Caco-2 (cell line): ENCODE results near the gene NFE2L1. TPM values are rescaled to one million over a fixed set of nuclear protein-coding genes. Genes with fewer than 3 reads are reported as not detected.

Experiments
- BruUV-seq: library from RNA; stranded (reverse); fragments of 400-500 nt; replicated peaks from 2 replicates; lab custom pipeline; 2021; lab: Mats Ljungman, UMichigan
- CTCF ChIA-PET: fragments of 300-600 bp; sonication (Branson Sonifier 250); formaldehyde crosslinking; loops from one replicate; lab custom pipeline; 2022; ENCODE audit warnings: antibody characterized with exemption; lab: Charles Lee
- POLR2A ChIA-PET: fragments of 300-600 bp; sonication (Branson Sonifier 250); formaldehyde crosslinking; loops from one replicate; lab custom pipeline; 2022; ENCODE audit warnings: antibody characterized with exemption; lab: Charles Lee
- DNase-seq, 2 experiments: peaks; one replicate each; pipeline versions ENCODE4 v3.0.0 to v3.0.0-alpha.2; 2020 to 2022
- H3K27me3 ChIP-seq: replicated peaks from 2 replicates; pipeline ENCODE4 v1.6.0; 2011; ENCODE audit warnings: low read length; ENCODE audit not compliant: control insufficient read depth, insufficient read depth
- H3K36me3 ChIP-seq: 2 replicates; pipeline ENCODE4 v1.5.1; 2011; ENCODE audit warnings: low read length; ENCODE audit not compliant: control insufficient read depth, insufficient read depth
- H3K4me1 ChIP-seq: fragments of 250-450 bp; sonication (Bioruptor Pico); 2 replicates; pipeline ENCODE4 v1.5.1; 2020; ENCODE audit warnings: mild to moderate bottlenecking
- H3K4me3 ChIP-seq: 2 replicates; pipeline ENCODE4 v1.5.1; 2011; ENCODE audit warnings: low read depth, mild to moderate bottlenecking, control low read depth, low read length
- H3K9me3 ChIP-seq: fragments of 250-450 bp; sonication (Bioruptor Pico); 2 replicates; pipeline ENCODE4 v1.5.1; 2020; ENCODE audit warnings: mild to moderate bottlenecking, moderate library complexity
- H3K27ac Mint-ChIP-seq: one replicate; pipeline ENCODE4 v1.8.0; 2022; ENCODE audit warnings: mixed read lengths; ENCODE audit not compliant: unreplicated experiment
- H3K27me3 Mint-ChIP-seq: one replicate; pipeline ENCODE4 v1.8.0; 2022; ENCODE audit warnings: mixed read lengths; ENCODE audit not compliant: insufficient read depth, unreplicated experiment
- H3K36me3 Mint-ChIP-seq: one replicate; pipeline ENCODE4 v1.8.0; 2022; ENCODE audit warnings: mild to moderate bottlenecking, mixed read lengths; ENCODE audit not compliant: insufficient read depth, unreplicated experiment
- H3K4me1 Mint-ChIP-seq: one replicate; pipeline ENCODE4 v1.8.0; 2022; ENCODE audit warnings: low read depth, mixed read lengths; ENCODE audit not compliant: unreplicated experiment
- H3K4me3 Mint-ChIP-seq: one replicate; pipeline ENCODE4 v1.8.0; 2022; ENCODE audit warnings: mild to moderate bottlenecking, moderate library complexity, mixed read lengths; ENCODE audit not compliant: unreplicated experiment
- H3K9me3 Mint-ChIP-seq: one replicate; pipeline ENCODE4 v1.8.0; 2022; ENCODE audit warnings: mixed read lengths; ENCODE audit not compliant: unreplicated experiment
- CTCF ChIP-seq, 2 experiments: fragments of 200-600 bp in 1 of 2; IDR thresholded peaks; 1 replicate in 1 of 2; 2 replicates in 1 of 2; pipeline versions ENCODE4 v1.5.1 to v1.8.0; 2011 to 2022; ENCODE audit warnings: antibody characterized with exemption in 1 of 2, control low read depth in 1 of 2, inconsistent platforms in 1 of 2, low read depth in 1 of 2, low read length in 1 of 2, mild to moderate bottlenecking in 1 of 2, moderate library complexity in 1 of 2; ENCODE audit not compliant: insufficient read depth in 1 of 2, severe bottlenecking in 1 of 2, unreplicated experiment in 1 of 2
- intact Hi-C: fragments of 100-400 bp; cut with micrococcal nuclease; formaldehyde crosslinking; loops from one replicate; pipeline ENCODE4 v1.10.0; 2022; ENCODE audit not compliant: unreplicated experiment
- total RNA-seq: library from RNA; stranded (reverse); gene quantifications from 2 replicates; pipeline ENCODE4 v1.2.3, GENCODE V29; 2022

The NFE2L1 gene
- total RNA-seq, 1 experiment from 2014 or later = 356 TPM

- H3K27me3 Mint-ChIP-seq = peaks cover 11% of the 10 kb centered on the region
- CTCF ChIA-PET = interaction anchor here (0.8 to 3.6 kb wide), 28 partner anchors 9 to 591 kb away, joined by 3 to 225 read pairs (median 5); partner anchors contain the start of genes CDK5RAP3, LRRC46, MRPL10 and NFE2L1
These were observed 20.7 kb upstream of the NFE2L1 start for GRCh38 chr17:48027322-48027981.

GRCh38 chr17:48028736-48029135 is 19.4 kb upstream of the NFE2L1 start:
- ChIA-PET POLR2A (interaction anchor here (3.4 kb wide), 1 partner anchor 19 kb away, joined by 46 read pairs; the partner anchor contains the start of gene NFE2L1), CTCF (interaction anchor here (0.9 to 1.1 kb wide), 2 partner anchors 19 to 46 kb away, joined by 4 to 6 read pairs; partner anchors contain the start of gene NFE2L1)
- BruUV-seq = no TSS peak
- peaks cover 13% of the 10 kb centered on the region for H3K36me3 Mint-ChIP-seq
- Histone ChIP-seq H3K9me3 (no peaks in the 10 kb centered on the region), H3K4me1 (peaks cover 22% of the 10 kb centered on the region), H3K4me3 (no peak overlapping the region), H3K36me3 (no peaks in the 10 kb centered on the region), H3K27me3 (peaks cover 5% of the 10 kb centered on the region)
- DNase-seq = no peak
- H3K27ac Mint-ChIP-seq = no peak overlapping the region
- intact Hi-C loops = loop anchor here (5.0 to 10.0 kb wide), 3 partner anchors 279 to 429 kb away; no protein-coding TSS in a partner anchor
- no peaks in the 10 kb centered on the region for H3K9me3 Mint-ChIP-seq
- peaks cover 34% of the 10 kb centered on the region for H3K4me1 Mint-ChIP-seq
- TF ChIP-seq CTCF (IDR thresholded peaks at IDR 0.05; ENCODE audit: insufficient read depth in 1 of 2, low read depth in 1 of 2, low read length in 1 of 2, severe bottlenecking in 1 of 2, unreplicated experiment in 1 of 2) = no peak
- H3K27me3 Mint-ChIP-seq = peaks cover 7% of the 10 kb centered on the region
- no peak overlapping the region for H3K4me3 Mint-ChIP-seq

More at GRCh38 chr17:48027322-48027981, 20.7 kb upstream of the NFE2L1 start:
- Mint-ChIP-seq H3K27ac (peak overlapping the region; percentile 1), H3K9me3 (no peaks in the 10 kb centered on the region), H3K4me3 (peak overlapping the region; percentile 87), H3K4me1 (peaks cover 34% of the 10 kb centered on the region), H3K36me3 (peaks cover 13% of the 10 kb centered on the region)
- POLR2A ChIA-PET = interaction anchor here (1.1 to 3.4 kb wide), 3 partner anchors 21 to 39 kb away, joined by 3 to 46 read pairs (median 4); partner anchors contain the start of gene NFE2L1
- intact Hi-C loops = loop anchor here (5.0 to 10.0 kb wide), 3 partner anchors 280 to 430 kb away; no protein-coding TSS in a partner anchor
- no peaks in the 10 kb centered on the region for H3K9me3 ChIP-seq
- DNase-seq = peak in 1 of 2 experiments; percentile 65
- H3K4me3 ChIP-seq = no peak overlapping the region
- H3K27me3 ChIP-seq = peaks cover 5% of the 10 kb centered on the region
- no peak for TF ChIP-seq CTCF (IDR thresholded peaks at IDR 0.05; ENCODE audit: insufficient read depth in 1 of 2, low read depth in 1 of 2, low read length in 1 of 2, severe bottlenecking in 1 of 2, unreplicated experiment in 1 of 2)
- no peaks in the 10 kb centered on the region for H3K36me3 ChIP-seq
- BruUV-seq = no TSS peak
- peaks cover 26% of the 10 kb centered on the region for H3K4me1 ChIP-seq

- H3K27me3 Mint-ChIP-seq = no peaks in the 10 kb centered on the region
- no peak for TF ChIP-seq CTCF (IDR thresholded peaks at IDR 0.05; ENCODE audit: insufficient read depth in 1 of 2, low read depth in 1 of 2, low read length in 1 of 2, severe bottlenecking in 1 of 2, unreplicated experiment in 1 of 2)
- Histone ChIP-seq H3K9me3 (no peaks in the 10 kb centered on the region), H3K27me3 (no peaks in the 10 kb centered on the region), H3K4me3 (no peak overlapping the region), H3K36me3 (no peaks in the 10 kb centered on the region), H3K4me1 (peaks cover 14% of the 10 kb centered on the region)
- intact Hi-C loops = no loop called here
- DNase-seq = no peak
- BruUV-seq = no TSS peak
- CTCF ChIA-PET = interaction anchor here (0.6 to 2.7 kb wide), 4 partner anchors 18 to 123 kb away, joined by 3 to 17 read pairs (median 6); partner anchors contain the start of gene NFE2L1
- H3K4me3 Mint-ChIP-seq = no peak overlapping the region
- H3K9me3 Mint-ChIP-seq = no peaks in the 10 kb centered on the region
- POLR2A ChIA-PET = interaction anchor here (0.5 to 2.5 kb wide), 3 partner anchors 17 to 455 kb away, joined by 3 to 25 read pairs (median 10); partner anchors contain the start of gene NFE2L1
- H3K27ac Mint-ChIP-seq = no peak overlapping the region
- peaks cover 21% of the 10 kb centered on the region for H3K4me1 Mint-ChIP-seq
- no peaks in the 10 kb centered on the region for H3K36me3 Mint-ChIP-seq
These were observed 17.6 kb upstream of the NFE2L1 start for GRCh38 chr17:48030531-48030930.
